Stimulated activated CD4-positive, alpha-beta T cell treated with anti-CD3 and anti-CD28 coated beads, Interleukin-2, amount 100 ng/mL, for 24 hours (primary cell): ENCODE results near the gene LYVE1.

ENCODE experiments used
- DNase-seq, 2 donors: peaks; one replicate each; pipeline ENCODE4 v3.0.0-alpha.2; 2020

The LYVE1 gene

GRCh38 chr11:10590218-10590915 is 21.9 kb upstream of the LYVE1 start:
- no peak for DNase-seq

GRCh38 chr11:10588904-10589303 is 20.4 kb upstream of the LYVE1 start:
- DNase-seq: no peak

- DNase-seq: no peak
These were observed 19.5 kb upstream of the LYVE1 start for GRCh38 chr11:10587995-10588394.

GRCh38 chr11:10587388-10587787 is 18.9 kb upstream of the LYVE1 start:
- no peak for DNase-seq

GRCh38 chr11:10584071-10584501 is 15.6 kb upstream of the LYVE1 start:
- DNase-seq: no peak

- no peak for DNase-seq
These were observed 13.1 kb upstream of the LYVE1 start for GRCh38 chr11:10581481-10582019.

- no peak for DNase-seq
These were observed 12.2 kb upstream of the LYVE1 start for GRCh38 chr11:10580623-10581022.

- DNase-seq: no peak
These were observed 11.2 kb upstream of the LYVE1 start for GRCh38 chr11:10579700-10580099.

GRCh38 chr11:10576035-10576398 is 7.6 kb upstream of the LYVE1 start:
- no peak for DNase-seq

GRCh38 chr11:10575346-10576034 is 7.0 kb upstream of the LYVE1 start:
- DNase-seq: no peak

- DNase-seq: no peak
These were observed 5.1 kb upstream of the LYVE1 start for GRCh38 chr11:10573556-10573955.

- no peak for DNase-seq
These were observed 4.6 kb upstream of the LYVE1 start for GRCh38 chr11:10573028-10573427.

- no peak for DNase-seq
These were observed 4.1 kb upstream of the LYVE1 start for GRCh38 chr11:10572533-10572932.

GRCh38 chr11:10567446-10567845 is 1.0 kb downstream of the LYVE1 start:
- no peak for DNase-seq

GRCh38 chr11:10566257-10566957 is 2.1 kb downstream of the LYVE1 start:
- no peak for DNase-seq

GRCh38 chr11:10565493-10565892 is 3.0 kb downstream of the LYVE1 start:
- DNase-seq: no peak

GRCh38 chr11:10564696-10565318 is 3.7 kb downstream of the LYVE1 start:
- no peak for DNase-seq

- DNase-seq: no peak
These were observed 4.4 kb downstream of the LYVE1 start for GRCh38 chr11:10564030-10564429.

GRCh38 chr11:10561947-10562346 is 6.5 kb downstream of the LYVE1 start:
- DNase-seq: no peak

GRCh38 chr11:10561043-10561818 is 7.2 kb downstream of the LYVE1 start:
- DNase-seq: no peak

GRCh38 chr11:10558288-10558687 is 10.2 kb downstream of the LYVE1 start:
- DNase-seq: no peak

- DNase-seq: no peak
These were observed 11.9 kb downstream of the LYVE1 start for GRCh38 chr11:10556590-10556989.
